Sigmoid colon (tissue), 4 donors: ENCODE results near the gene CSNK1D.

ENCODE experiments used
- CTCF ChIP-seq, 4 experiments: fragments of 450-650 bp in 3 of 4; fragments of 200-600 bp in 1 of 4; IDR thresholded peaks; one replicate each; pipeline ENCODE4 v1.5.1; 2016 to 2019; ENCODE audit warnings: antibody characterized with exemption in 4 of 4, mild to moderate bottlenecking in 3 of 4, moderate library complexity in 2 of 4
- EP300 ChIP-seq, 4 donors: sonication (generic); formaldehyde crosslinking; IDR thresholded peaks; one replicate each; pipeline ENCODE4 v1.6.1; 2017; ENCODE audit warnings: antibody characterized with exemption in 4 of 4

DNA sequence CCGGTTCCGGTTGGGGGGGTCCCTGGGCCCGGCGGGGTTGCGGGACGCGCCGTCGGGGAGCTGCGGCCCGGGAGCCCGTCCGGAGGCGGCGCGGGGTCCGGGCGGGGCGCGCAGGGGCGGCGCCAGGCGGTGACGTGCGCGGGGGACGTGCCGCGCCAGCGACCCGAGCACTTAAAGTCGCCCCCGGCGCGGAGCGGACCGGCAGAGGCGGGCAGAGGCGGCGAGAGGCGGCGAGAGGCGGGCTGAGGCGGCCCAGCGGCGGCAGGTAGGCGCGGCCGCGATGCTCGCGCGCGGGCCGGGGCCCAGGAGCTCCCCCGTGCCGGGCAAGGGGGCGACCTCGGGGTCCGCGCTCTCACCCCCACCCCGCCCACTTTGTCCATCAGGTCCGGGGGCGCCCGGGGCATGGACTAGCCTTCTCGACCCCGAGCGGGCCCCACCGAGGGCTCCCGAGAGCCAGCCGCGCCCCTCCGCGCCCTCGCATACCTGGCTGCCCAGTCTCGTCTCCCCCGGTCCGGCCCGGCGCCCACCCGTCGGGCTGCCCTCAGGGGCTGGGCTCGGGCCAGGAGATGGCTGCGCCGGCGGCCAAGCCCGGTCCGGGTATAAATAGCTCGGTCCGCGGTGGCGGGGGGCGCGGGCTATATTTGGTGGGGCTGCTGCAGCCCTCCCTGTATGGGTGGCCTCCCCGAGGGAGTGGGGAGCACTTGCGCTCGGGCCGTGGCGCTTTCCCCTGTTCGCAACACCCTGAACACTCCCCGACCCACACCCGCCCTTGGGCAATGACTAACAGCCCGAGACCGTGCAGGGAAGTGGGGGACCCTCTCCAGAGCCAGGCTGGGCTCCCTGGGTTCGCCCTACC is 44.4 kb downstream of the CSNK1D start, which contains the start of gene SLC16A3:
- TF ChIP-seq CTCF (IDR thresholded peaks at IDR 0.05) (no peak), EP300 (IDR thresholded peaks at IDR 0.05) (no peak)
